ENCODE measurements around the gene NR1H2. TPM values are rescaled to one million over a fixed set of nuclear protein-coding genes. Genes with fewer than 3 reads are reported as not detected.

The NR1H2 gene
- total and polyA plus RNA-seq, 7 donors = 74.9 to 153 (median 135) TPM

DNA sequence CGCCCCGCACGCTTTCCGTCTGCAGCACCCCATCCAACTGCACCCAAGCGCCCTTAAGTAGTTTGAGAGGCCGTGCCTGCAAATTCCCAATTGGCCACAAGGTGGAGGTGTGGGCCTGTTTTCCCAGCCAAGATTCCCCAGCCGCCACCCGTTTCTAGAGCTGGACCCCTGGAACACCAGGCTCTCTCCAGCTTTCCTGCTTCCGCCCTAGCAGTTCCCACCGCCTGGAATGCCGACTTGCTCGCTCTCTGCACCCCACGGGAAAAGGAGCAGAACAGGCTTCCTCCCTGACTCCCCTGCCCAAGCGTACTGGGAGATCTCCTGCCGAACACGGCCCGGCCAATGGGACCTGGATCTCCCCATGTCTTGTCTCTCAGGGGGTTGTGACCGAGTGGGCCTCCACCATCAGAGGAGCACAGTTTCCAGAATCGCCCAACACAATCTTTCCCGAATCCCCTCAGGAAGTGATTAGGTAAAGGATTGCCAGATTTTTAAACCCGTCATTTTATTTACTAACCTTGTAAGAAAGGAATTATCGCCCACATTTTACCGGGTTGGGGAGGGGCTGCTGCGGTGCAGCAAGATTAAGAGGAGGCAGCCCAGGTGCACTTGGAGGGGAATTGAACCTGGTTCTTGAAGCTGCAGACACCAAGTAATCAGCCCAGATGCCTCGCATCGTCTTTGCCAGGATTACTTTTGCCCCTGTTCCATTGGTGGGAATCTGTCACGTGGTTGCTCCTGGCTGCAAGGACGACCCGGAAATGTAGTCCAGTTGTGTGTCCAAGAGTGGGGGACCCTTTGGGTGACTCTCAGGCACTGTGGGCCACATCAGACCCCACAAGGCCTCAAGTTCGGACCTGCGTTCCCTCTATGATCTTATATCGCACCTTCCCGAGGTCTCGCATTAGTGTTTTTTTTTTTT is 7.3 kb upstream of the NR1H2 start:
- intact Hi-C loops (cut with DNase I) = loop anchor here (2.0 to 10.0 kb wide), 6 partner anchors 44 to 413 kb away; partner anchors contain the start of genes EMC10 (in 1 of the 2) and GARIN5A (in 1 of the 2)
- H3K27me3 ChIP-seq (ENCODE audit: insufficient read depth in 3 of 3, low read length in 2 of 3) = no peaks in the 10 kb centered on the region
- no peaks in the 10 kb centered on the region for H3K9me3 ChIP-seq
- H3K4me1 ChIP-seq = peaks cover 8% of the 10 kb centered on the region
- 6 to 10% (median 7%) methylated on average over 34 of the region's 34 CpGs for WGBS, 3 donors
- TF ChIP-seq, protein P1, sequence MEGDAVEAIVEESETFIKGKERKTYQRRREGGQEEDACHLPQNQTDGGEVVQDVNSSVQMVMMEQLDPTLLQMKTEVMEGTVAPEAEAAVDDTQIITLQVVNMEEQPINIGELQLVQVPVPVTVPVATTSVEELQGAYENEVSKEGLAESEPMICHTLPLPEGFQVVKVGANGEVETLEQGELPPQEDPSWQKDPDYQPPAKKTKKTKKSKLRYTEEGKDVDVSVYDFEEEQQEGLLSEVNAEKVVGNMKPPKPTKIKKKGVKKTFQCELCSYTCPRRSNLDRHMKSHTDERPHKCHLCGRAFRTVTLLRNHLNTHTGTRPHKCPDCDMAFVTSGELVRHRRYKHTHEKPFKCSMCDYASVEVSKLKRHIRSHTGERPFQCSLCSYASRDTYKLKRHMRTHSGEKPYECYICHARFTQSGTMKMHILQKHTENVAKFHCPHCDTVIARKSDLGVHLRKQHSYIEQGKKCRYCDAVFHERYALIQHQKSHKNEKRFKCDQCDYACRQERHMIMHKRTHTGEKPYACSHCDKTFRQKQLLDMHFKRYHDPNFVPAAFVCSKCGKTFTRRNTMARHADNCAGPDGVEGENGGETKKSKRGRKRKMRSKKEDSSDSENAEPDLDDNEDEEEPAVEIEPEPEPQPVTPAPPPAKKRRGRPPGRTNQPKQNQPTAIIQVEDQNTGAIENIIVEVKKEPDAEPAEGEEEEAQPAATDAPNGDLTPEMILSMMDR (IDR thresholded peaks at IDR 0.05) = peak; percentile 86
- H3K27ac ChIP-seq = peak overlapping the region; percentile 39
- DNase-seq (peak; percentile 81 to 86), ATAC-seq (peak; percentile 89 to 97 (median 94))
- peak overlapping the region; percentile 79 for H3K4me3 ChIP-seq
- no peaks in the 10 kb centered on the region for H3K36me3 ChIP-seq (ENCODE audit: insufficient read depth in 1 of 2, low read depth in 1 of 2)

DNA sequence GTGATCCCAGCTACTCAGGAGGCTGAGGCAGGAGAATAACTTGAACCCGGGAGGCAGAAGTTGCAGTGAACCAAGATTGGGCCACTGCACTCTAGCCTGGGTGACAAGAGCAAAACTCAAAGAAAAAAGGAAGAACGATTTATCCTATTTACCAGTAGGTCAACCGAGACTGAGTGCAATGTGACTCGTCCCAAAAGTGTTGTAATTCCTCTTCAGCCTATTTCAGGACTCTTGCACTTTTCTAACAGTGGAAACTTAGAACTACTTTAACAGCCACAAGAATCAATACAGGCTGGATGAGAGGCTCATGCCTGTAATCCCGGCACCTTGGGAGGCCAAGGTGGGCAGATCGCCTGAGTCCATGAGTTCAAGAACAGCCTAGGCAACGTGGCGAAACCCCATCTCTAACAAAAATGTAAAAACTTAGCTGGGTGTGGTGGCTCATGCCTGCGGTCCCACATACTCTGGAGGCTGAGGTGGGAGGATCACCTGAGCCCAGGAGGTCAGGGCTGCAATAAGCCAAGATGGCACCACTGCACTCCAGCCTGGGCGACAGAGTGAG is 4.3 kb upstream of the NR1H2 start:
- TF ChIP-seq, protein P1 (IDR thresholded peaks at IDR 0.05) = no peak
- ATAC-seq (no peak), DNase-seq (no peak)
- no peaks in the 10 kb centered on the region for H3K36me3 ChIP-seq (ENCODE audit: insufficient read depth in 1 of 2, low read depth in 1 of 2)
- H3K27ac ChIP-seq = no peak overlapping the region
- WGBS, 3 donors = 78 to 83% (median 79%) methylated on average over 10 of the region's 10 CpGs
- no peak overlapping the region for H3K4me3 ChIP-seq
- no peaks in the 10 kb centered on the region for H3K9me3 ChIP-seq
- H3K27me3 ChIP-seq (ENCODE audit: insufficient read depth in 3 of 3, low read length in 2 of 3) = no peaks in the 10 kb centered on the region
- intact Hi-C loops (cut with DNase I) = loop anchor here in 1 of 2 donors (5.0 kb wide), 1 partner anchor 40 kb away; no protein-coding TSS in a partner anchor
- peaks cover 15% of the 10 kb centered on the region for H3K4me1 ChIP-seq

DNA sequence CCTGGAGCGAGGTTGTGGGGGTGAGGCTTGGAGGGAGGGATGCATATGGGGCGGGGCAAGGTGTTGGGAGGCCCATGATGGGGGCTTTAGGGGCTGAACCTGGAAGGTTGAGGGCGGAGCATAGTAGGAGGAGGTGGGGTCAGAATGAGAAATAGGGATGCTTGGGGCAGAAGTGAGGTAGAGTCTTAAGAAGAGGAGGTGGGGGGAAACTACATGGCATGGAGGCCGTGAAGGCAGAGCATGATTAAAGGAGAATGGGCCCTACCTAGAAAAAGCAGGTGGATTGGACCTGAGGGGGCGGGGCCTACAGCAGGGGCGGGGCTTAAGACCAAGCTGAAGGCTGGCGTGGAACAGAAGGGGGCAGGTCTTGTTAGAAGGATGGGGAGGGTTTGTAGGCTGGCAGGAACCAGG is 799 bp downstream of the NR1H2 start:
- Histone ChIP-seq H3K36me3 (ENCODE audit: insufficient read depth in 1 of 2, low read depth in 1 of 2) (peaks cover 0 to 50% of the 10 kb centered on the region in 2 donors), H3K27me3 (ENCODE audit: insufficient read depth in 3 of 3, low read length in 2 of 3) (no peaks in the 10 kb centered on the region), H3K27ac (no peak overlapping the region), H3K4me3 (peak overlapping the region; percentile 91), H3K9me3 (no peaks in the 10 kb centered on the region), H3K4me1 (peaks cover 15% of the 10 kb centered on the region)
- intact Hi-C loops (cut with DNase I) = no loop called here
- peak; percentile 42 to 68 for DNase-seq
- TF ChIP-seq, protein P1 (IDR thresholded peaks at IDR 0.05) = no peak
- peak in 3 of 4 donors; percentile 0 to 18 (median 15) for ATAC-seq
- 54 to 57% (median 55%) methylated on average over 7 of the region's 7 CpGs for WGBS, 3 donors

DNA sequence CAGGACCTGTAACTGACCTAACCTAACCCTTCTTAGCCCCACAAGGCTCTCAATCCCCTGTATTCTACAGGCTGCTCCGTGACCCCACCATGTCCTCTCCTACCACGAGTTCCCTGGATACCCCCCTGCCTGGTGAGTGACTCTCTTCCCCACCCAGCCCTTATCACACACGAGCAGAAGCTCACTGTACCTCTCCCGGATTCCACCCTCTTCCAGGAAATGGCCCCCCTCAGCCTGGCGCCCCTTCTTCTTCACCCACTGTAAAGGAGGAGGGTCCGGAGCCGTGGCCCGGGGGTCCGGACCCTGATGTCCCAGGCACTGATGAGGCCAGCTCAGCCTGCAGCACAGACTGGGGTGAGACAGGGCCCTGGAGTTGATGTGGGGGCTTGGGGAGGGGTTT is 1.3 kb downstream of the NR1H2 start:
- no peak overlapping the region for H3K27ac ChIP-seq
- no peaks in the 10 kb centered on the region for H3K9me3 ChIP-seq
- H3K27me3 ChIP-seq (ENCODE audit: insufficient read depth in 3 of 3, low read length in 2 of 3) = no peaks in the 10 kb centered on the region
- intact Hi-C loops (cut with DNase I) = no loop called here
- 76 to 81% (median 77%) methylated on average over 9 of the region's 9 CpGs for WGBS, 3 donors
- peaks cover 0 to 54% of the 10 kb centered on the region in 2 donors for H3K36me3 ChIP-seq (ENCODE audit: insufficient read depth in 1 of 2, low read depth in 1 of 2)
- H3K4me1 ChIP-seq = peaks cover 14% of the 10 kb centered on the region
- ATAC-seq (no peak), DNase-seq (no peak)
- H3K4me3 ChIP-seq = no peak overlapping the region
- TF ChIP-seq, protein P1 (IDR thresholded peaks at IDR 0.05) = no peak

All from psoas muscle (tissue), 8 donors.